GM21825 (cell line): Measurements from ENCODE around the gene THOP1.

ENCODE experiments used
- ATAC-seq: cut with Tn5 transposase; IDR thresholded peaks from one replicate; pipeline ENCODE4 v1.9.1; 2021; ENCODE audit warnings: mild to moderate bottlenecking, moderate library complexity; ENCODE audit not compliant: unreplicated experiment

The THOP1 gene

DNA sequence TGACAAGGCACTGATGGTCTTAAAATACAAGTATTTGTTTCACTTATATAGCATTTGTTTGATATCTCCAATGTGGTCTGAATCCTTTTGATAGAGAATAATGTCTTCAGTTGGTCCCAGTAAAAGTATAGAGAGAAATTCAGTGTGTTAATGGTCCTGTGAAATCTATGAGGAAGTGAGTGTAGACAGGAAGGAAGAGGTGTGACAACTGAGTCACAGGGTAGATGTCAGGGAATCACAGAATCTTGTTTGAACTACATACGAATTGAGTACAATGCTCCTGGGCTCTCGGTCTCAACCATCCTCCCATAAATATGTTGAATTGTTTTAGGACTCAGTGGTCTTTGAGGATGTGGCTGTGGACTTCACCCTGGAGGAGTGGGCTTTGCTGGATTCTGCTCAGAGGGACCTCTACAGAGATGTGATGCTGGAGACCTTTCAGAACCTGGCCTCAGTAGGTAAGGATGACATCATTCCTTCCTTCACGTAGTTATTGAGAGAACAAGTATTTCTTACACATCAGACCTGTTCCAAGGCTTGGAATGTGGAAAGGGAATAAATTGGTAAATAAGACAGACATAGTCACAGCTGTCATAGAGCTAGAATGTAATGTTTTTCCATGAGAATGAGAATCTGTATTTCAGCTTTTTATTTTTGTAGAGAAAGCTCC lies 65.1 kb downstream of the THOP1 start:
- no peak for ATAC-seq

DNA sequence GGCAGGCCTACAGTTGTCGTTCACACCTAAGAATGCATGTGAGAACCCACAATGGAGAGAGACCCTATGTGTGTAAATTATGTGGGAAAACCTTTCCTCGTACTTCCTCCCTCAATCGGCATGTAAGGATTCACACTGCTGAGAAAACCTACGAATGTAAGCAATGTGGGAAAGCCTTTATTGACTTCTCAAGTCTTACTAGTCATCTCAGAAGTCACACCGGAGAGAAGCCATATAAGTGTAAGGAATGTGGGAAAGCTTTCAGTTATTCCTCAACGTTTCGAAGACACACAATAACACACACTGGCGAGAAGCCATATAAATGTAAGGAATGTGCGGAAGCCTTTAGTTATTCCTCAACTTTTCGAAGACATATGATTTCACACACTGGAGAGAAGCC lies 67.3 kb downstream of the THOP1 start:
- ATAC-seq, result no peak

DNA sequence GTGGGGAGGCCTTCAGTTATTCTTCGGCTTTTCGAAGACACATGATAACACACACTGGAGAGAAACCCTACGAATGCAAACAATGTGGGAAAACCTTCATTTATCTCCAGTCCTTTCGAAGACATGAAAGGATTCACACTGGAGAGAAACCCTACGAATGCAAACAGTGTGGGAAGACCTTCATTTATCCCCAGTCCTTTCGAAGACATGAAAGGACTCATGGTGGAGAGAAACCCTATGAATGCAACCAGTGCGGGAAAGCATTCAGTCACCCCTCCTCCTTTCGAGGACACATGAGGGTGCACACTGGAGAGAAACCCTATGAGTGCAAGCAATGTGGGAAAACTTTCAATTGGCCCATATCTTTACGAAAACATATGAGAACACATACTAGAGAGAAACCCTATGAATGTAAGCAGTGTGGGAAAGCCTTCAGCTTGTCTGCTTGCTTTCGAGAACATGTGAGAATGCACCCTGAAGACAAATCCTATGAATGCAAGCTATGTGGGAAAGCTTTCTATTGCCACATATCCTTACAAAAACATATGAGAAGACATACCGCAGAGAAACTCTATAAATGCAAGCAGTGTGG lies 67.8 kb downstream of the THOP1 start:
- ATAC-seq, result no peak

DNA sequence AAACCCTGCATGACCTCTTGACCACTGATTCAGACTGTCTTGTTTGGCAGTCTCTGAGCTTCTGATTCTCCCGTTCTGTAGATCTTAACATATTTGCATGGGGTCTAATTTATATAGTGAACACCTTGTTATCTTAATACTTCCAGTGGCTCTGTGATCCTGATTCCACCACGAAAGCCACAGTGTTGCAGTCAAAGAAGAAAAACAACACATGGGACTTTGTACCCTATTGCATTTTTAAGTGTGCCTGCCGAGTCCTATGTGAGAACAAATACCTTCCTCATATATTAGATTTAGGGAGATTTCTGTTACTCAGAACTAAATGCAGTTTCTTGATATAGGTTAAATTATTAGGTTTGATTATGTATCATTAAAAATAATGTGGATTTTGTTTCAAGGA lies 69.5 kb downstream of the THOP1 start:
- ATAC-seq, result no peak

DNA sequence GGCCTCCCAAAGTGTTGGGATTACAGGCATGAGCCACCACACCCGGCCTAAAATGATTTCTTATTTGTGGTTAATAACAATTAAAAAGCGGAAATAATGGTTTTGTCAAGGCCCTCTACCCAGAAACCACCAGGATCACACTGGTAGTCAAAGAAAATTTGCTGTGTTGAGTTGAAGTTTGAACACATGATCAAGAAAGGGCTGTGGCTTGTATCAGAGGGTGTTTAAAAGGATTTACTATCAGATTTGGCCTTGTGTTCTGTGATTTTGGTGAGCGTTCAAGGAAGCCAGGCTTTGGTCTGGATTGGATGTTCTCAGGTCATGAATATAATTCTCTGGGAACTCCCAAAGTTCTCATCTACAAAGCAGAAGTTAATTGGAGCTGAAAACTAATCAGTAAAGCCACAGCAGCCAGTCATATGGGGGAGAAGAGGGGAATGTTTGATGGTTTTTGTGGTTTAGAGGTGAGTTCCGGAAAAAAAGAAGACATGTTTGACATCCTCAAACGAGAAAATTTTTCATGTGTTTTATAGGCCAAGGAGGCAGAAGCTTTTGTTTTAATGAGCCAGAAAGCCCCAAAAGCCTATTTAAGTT lies 71.3 kb downstream of the THOP1 start:
- ATAC-seq, result no peak

DNA sequence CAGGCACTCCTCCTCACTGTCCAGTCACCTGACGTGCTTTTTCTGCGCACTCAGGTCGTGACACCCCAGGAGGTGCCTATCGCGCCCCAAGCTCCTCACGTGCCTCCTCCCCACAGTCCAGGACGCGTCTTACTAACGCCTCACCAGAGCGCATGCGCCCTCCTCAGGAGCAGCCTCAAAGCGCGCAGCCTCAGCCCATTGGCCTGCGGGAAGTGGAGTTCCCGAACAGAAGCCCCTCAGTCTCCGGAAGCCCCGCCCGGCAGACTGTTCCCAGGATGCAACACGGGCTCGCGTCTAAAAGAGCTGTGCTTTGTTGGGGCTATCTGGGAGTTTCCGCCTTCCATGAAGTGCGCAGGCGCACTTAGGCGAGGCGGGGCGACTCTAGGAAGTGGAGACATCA lies 73.6 kb downstream of the THOP1 start:
- ATAC-seq, result no peak

DNA sequence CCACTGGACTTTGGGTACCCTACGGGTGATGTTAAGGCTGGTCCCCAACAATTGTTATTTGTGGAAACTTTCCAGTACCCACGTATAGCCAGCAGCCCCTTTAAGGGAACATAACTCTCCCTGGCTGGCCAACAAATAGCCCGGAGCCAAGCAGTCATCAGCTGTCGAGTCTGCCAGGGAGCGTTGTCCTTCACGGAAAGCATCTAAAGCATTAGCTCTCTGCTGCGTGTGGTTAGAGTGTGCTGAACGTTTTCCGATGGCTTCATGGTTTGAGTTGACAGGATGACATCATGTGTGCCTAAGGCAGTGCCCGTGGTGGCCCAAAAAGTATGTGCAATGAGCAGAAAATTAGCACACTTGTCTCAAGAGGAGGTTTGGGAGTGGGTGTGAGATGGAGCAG lies 78.5 kb downstream of the THOP1 start:
- ATAC-seq, result no peak
